ENCODE data around the gene DCLK1. TPM values are rescaled to one million over a fixed set of nuclear protein-coding genes. Genes with fewer than 3 reads are reported as not detected.
A peak's percentile ranks its signal among the peaks of the same experiment; 100 is the strongest.

DCLK1 gene
- total RNA-seq, 1 experiment from 2014 or later = 1.4 TPM

DNA sequence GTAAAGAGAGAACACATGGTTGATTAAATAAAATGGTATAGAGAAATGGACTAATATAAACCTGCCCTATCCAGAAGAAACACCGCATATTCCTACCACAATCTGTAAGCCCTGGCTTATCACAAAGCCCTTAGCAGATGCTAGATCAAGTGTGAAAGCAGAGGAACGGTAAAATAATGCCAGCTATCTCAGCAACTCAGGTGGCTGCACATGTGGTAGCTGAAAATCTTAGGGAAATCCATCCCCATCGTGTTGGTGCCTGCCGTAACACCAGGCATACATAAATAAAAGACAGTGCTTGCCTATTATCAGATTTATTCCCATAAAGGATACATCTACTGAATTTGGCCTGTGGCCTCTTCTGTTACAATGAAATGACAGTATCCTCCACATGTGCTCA, 350.6 kb downstream of the DCLK1 start:
- Histone ChIP-seq H3K4me2 (no peak overlapping the region), H2AFZ (no peak overlapping the region), H3K4me1 (replicated peaks; ENCODE audit: insufficient read depth) (no peaks in the 10 kb centered on the region), H3K9me2 (ENCODE audit: insufficient read depth) (no peaks in the 10 kb centered on the region), H3F3A (ENCODE audit: insufficient read depth, low read depth) (no peaks in the 10 kb centered on the region), H3K36me3 (ENCODE audit: low read depth) (no peaks in the 10 kb centered on the region), H3K27me3 (ENCODE audit: insufficient read depth, low read depth) (no peaks in the 10 kb centered on the region), H3K79me2 (ENCODE audit: low read depth) (no peaks in the 10 kb centered on the region), H3K27ac (no peak overlapping the region), H3K4me3 (no peak overlapping the region), H4K20me1 (ENCODE audit: insufficient read depth) (no peaks in the 10 kb centered on the region), H3K9me3 (ENCODE audit: insufficient read depth, low read depth) (no peaks in the 10 kb centered on the region)
- no peak for DNase-seq
- ChIA-PET CTCF (no interaction called here), POLR2A (ENCODE audit: unreplicated experiment) (no interaction called here)
- BruUV-seq (replicated peaks) = no TSS peak
- intact Hi-C loops (cut with micrococcal nuclease; ENCODE audit: unreplicated experiment) = no loop called here
- no peak for TF ChIP-seq EZH2 (IDR thresholded peaks at IDR 0.05; ENCODE audit: low read depth)
- TF ChIP-seq, protein P1, sequence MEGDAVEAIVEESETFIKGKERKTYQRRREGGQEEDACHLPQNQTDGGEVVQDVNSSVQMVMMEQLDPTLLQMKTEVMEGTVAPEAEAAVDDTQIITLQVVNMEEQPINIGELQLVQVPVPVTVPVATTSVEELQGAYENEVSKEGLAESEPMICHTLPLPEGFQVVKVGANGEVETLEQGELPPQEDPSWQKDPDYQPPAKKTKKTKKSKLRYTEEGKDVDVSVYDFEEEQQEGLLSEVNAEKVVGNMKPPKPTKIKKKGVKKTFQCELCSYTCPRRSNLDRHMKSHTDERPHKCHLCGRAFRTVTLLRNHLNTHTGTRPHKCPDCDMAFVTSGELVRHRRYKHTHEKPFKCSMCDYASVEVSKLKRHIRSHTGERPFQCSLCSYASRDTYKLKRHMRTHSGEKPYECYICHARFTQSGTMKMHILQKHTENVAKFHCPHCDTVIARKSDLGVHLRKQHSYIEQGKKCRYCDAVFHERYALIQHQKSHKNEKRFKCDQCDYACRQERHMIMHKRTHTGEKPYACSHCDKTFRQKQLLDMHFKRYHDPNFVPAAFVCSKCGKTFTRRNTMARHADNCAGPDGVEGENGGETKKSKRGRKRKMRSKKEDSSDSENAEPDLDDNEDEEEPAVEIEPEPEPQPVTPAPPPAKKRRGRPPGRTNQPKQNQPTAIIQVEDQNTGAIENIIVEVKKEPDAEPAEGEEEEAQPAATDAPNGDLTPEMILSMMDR (conservative IDR thresholded peaks at IDR 0.05) = no peak

- CTCF ChIA-PET = interaction anchor here (0.6 to 1.1 kb wide), 2 partner anchors 17 to 1838 kb away, joined by 3 to 7 read pairs; no protein-coding TSS in a partner anchor
- no peak overlapping the region for H2AFZ ChIP-seq
- TF ChIP-seq, protein P1 (conservative IDR thresholded peaks at IDR 0.05) = no peak
- TF ChIP-seq EZH2 (IDR thresholded peaks at IDR 0.05; ENCODE audit: low read depth) = no peak
- no peaks in the 10 kb centered on the region for H4K20me1 ChIP-seq (ENCODE audit: insufficient read depth)
- no peaks in the 10 kb centered on the region for H3K9me3 ChIP-seq (ENCODE audit: insufficient read depth, low read depth)
- H3K27me3 ChIP-seq (ENCODE audit: insufficient read depth, low read depth) = no peaks in the 10 kb centered on the region
- peaks cover 21% of the 10 kb centered on the region for H3K4me1 ChIP-seq (replicated peaks; ENCODE audit: insufficient read depth)
- no peaks in the 10 kb centered on the region for H3K36me3 ChIP-seq (ENCODE audit: low read depth)
- intact Hi-C loops (cut with micrococcal nuclease; ENCODE audit: unreplicated experiment) = loop anchor here (2.0 kb wide), 1 partner anchor 55 kb away; no protein-coding TSS in a partner anchor
- POLR2A ChIA-PET (ENCODE audit: unreplicated experiment) = interaction anchor here (0.6 to 0.7 kb wide), 2 partner anchors 55 to 75 kb away, joined by 5 to 6 read pairs; no protein-coding TSS in a partner anchor
- H3K4me3 ChIP-seq = 0 out of 2 replicates have a peak overlapping the region, but pooled peaks have one; percentile 4
- peak; percentile 50 to 92 for DNase-seq
- H3F3A ChIP-seq (ENCODE audit: insufficient read depth, low read depth) = peaks cover 18% of the 10 kb centered on the region; the same call in 1 of the 2 replicates
- H3K9me2 ChIP-seq (ENCODE audit: insufficient read depth) = no peaks in the 10 kb centered on the region
- H3K27ac ChIP-seq = 0 out of 2 replicates have a peak overlapping the region, but pooled peaks have one; percentile 3
- BruUV-seq (replicated peaks) = no TSS peak
- H3K4me2 ChIP-seq = peak overlapping the region; percentile 32
- no peaks in the 10 kb centered on the region for H3K79me2 ChIP-seq (ENCODE audit: low read depth)
These were observed 359.3 kb downstream of the DCLK1 start for GRCh38 chr13:35771898-35772297.

- Histone ChIP-seq H3K36me3 (ENCODE audit: low read depth) (no peaks in the 10 kb centered on the region), H3K4me1 (replicated peaks; ENCODE audit: insufficient read depth) (peaks cover 21% of the 10 kb centered on the region), H3K9me3 (ENCODE audit: insufficient read depth, low read depth) (no peaks in the 10 kb centered on the region), H3K27ac (no peak overlapping the region), H3K4me2 (no peak overlapping the region), H3K79me2 (ENCODE audit: low read depth) (no peaks in the 10 kb centered on the region), H3K4me3 (no peak overlapping the region), H3K9me2 (ENCODE audit: insufficient read depth) (no peaks in the 10 kb centered on the region), H4K20me1 (ENCODE audit: insufficient read depth) (no peaks in the 10 kb centered on the region), H3K27me3 (ENCODE audit: insufficient read depth, low read depth) (no peaks in the 10 kb centered on the region), H2AFZ (no peak overlapping the region), H3F3A (ENCODE audit: insufficient read depth, low read depth) (peaks cover 18% of the 10 kb centered on the region; the same call in 1 of the 2 replicates)
- no peak for TF ChIP-seq EZH2 (IDR thresholded peaks at IDR 0.05; ENCODE audit: low read depth)
- TF ChIP-seq, protein P1 (conservative IDR thresholded peaks at IDR 0.05) = no peak
- intact Hi-C loops (cut with micrococcal nuclease; ENCODE audit: unreplicated experiment) = no loop called here
- ChIA-PET POLR2A (ENCODE audit: unreplicated experiment) (no interaction called here), CTCF (no interaction called here)
- no TSS peak for BruUV-seq (replicated peaks)
- no peak for DNase-seq
These were observed 360.4 kb downstream of the DCLK1 start for GRCh38 chr13:35770756-35771297.
